ENCODE results near the gene EVC2.
A peak's percentile ranks its signal among the peaks of the same experiment; 100 is the strongest.

Gene EVC2

GRCh38 chr4:5664778-5665177 is 43.6 kb downstream of the EVC2 start:
- no peak overlapping the region for H2BK12ac ChIP-seq (ENCODE audit: low read length)
- no peaks in the 10 kb centered on the region for H3K4me1 ChIP-seq (ENCODE audit: control insufficient read depth in 2 of 2, insufficient read depth in 1 of 2, low read depth in 1 of 2, low read length in 2 of 2)
- H3K9ac ChIP-seq (ENCODE audit: low read depth, low read length, poor library complexity): peak overlapping the region; percentile 5
- DNase-seq (ENCODE audit: low spot score): no peak
- no peaks in the 10 kb centered on the region for H3K79me1 ChIP-seq (ENCODE audit: low read depth, low read length)
- no peak overlapping the region for H2BK15ac ChIP-seq (ENCODE audit: low read length)
- H2AK5ac ChIP-seq (ENCODE audit: low read depth, low read length): no peak overlapping the region
- 100% methylated on average over 4 of the region's 12 CpGs; no CpG with 5 or more reads in 1 of the 2 donors for WGBS, 2 donors (ENCODE audit: extremely low coverage in 2 of 2, insufficient read length in 2 of 2, insufficient replicate concordance in 1 of 2)
- no peak overlapping the region for H2BK120ac ChIP-seq (ENCODE audit: low read depth, low read length)
- H3K23ac ChIP-seq (ENCODE audit: low read depth, low read length, poor library complexity): peak overlapping the region; percentile 32
- no peak overlapping the region for H3K18ac ChIP-seq (ENCODE audit: low read length)
- peaks cover 0 to 4% (median 0%) of the 10 kb centered on the region in 3 experiments for H3K27me3 ChIP-seq (ENCODE audit: control insufficient read depth in 3 of 3, insufficient read depth in 3 of 3, low read depth in 1 of 3, low read length in 3 of 3)
- H3K4me3 ChIP-seq (ENCODE audit: low read length in 2 of 2): peak overlapping the region in 1 of 2 donors; percentile 23
- H3K14ac ChIP-seq (ENCODE audit: low read length): no peak overlapping the region
- H3K9me3 ChIP-seq (replicated peaks in 1 of 2; ENCODE audit: control insufficient read depth in 2 of 2, insufficient read depth in 1 of 2, low read depth in 1 of 2, low read length in 2 of 2): no peaks in the 10 kb centered on the region
- H3K4me2 ChIP-seq (ENCODE audit: insufficient read depth, low read length, poor library complexity, severe bottlenecking): no peak overlapping the region
- H4K91ac ChIP-seq (ENCODE audit: low read depth, low read length, poor library complexity): no peak overlapping the region
- H3K4ac ChIP-seq (ENCODE audit: low read length): no peak overlapping the region
- H4K8ac ChIP-seq (ENCODE audit: low read depth, low read length): no peak overlapping the region
- no peak overlapping the region for H2AFZ ChIP-seq (ENCODE audit: low read length)
- H3K36me3 ChIP-seq (replicated peaks in 1 of 2; ENCODE audit: control insufficient read depth in 2 of 2, insufficient read depth in 2 of 2, low read length in 2 of 2): peaks cover 0 to 6% of the 10 kb centered on the region in 2 donors
- H3K27ac ChIP-seq (replicated peaks; ENCODE audit: low read length): no peak overlapping the region
- no peak overlapping the region for H2BK5ac ChIP-seq (ENCODE audit: low read length)

DNA sequence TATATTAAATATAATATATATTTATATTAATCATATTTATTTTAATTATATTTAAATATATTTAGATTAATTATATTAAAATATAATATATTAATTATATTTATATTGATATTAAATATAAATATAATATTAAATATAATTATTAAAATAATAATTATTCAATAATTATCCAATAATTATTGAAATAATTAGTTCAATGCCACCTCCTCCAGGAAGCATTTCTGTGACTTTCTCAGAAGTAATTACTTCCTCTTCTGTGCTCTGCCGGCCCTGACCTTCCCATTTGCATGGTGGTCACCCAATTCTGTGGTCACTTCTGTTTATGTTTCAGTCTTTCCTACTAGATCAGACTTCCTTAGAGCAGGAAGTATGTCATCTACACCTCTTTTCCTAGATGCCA is 45.8 kb downstream of the EVC2 start:
- H3K4me1 ChIP-seq (ENCODE audit: control insufficient read depth in 2 of 2, insufficient read depth in 1 of 2, low read depth in 1 of 2, low read length in 2 of 2): no peaks in the 10 kb centered on the region
- H3K4me2 ChIP-seq (ENCODE audit: insufficient read depth, low read length, poor library complexity, severe bottlenecking): no peak overlapping the region
- no peak for DNase-seq (ENCODE audit: low spot score)
- no peak overlapping the region for H2BK120ac ChIP-seq (ENCODE audit: low read depth, low read length)
- H4K91ac ChIP-seq (ENCODE audit: low read depth, low read length, poor library complexity): no peak overlapping the region
- H3K4ac ChIP-seq (ENCODE audit: low read length): no peak overlapping the region
- no peak overlapping the region for H2BK5ac ChIP-seq (ENCODE audit: low read length)
- H3K14ac ChIP-seq (ENCODE audit: low read length): no peak overlapping the region
- H3K79me1 ChIP-seq (ENCODE audit: low read depth, low read length): no peaks in the 10 kb centered on the region
- H3K9ac ChIP-seq (ENCODE audit: low read depth, low read length, poor library complexity): no peak overlapping the region
- H2BK12ac ChIP-seq (ENCODE audit: low read length): no peak overlapping the region
- H3K18ac ChIP-seq (ENCODE audit: low read length): no peak overlapping the region
- H3K27ac ChIP-seq (replicated peaks; ENCODE audit: low read length): no peak overlapping the region
- H3K23ac ChIP-seq (ENCODE audit: low read depth, low read length, poor library complexity): no peak overlapping the region
- no peak overlapping the region for H2AFZ ChIP-seq (ENCODE audit: low read length)
- H2BK15ac ChIP-seq (ENCODE audit: low read length): no peak overlapping the region
- peaks cover 0 to 6% of the 10 kb centered on the region in 2 donors for H3K36me3 ChIP-seq (replicated peaks in 1 of 2; ENCODE audit: control insufficient read depth in 2 of 2, insufficient read depth in 2 of 2, low read length in 2 of 2)
- H3K4me3 ChIP-seq (ENCODE audit: low read length in 2 of 2): no peak overlapping the region
- H3K9me3 ChIP-seq (replicated peaks in 1 of 2; ENCODE audit: control insufficient read depth in 2 of 2, insufficient read depth in 1 of 2, low read depth in 1 of 2, low read length in 2 of 2): no peaks in the 10 kb centered on the region
- H2AK5ac ChIP-seq (ENCODE audit: low read depth, low read length): no peak overlapping the region
- peaks cover 0 to 4% (median 0%) of the 10 kb centered on the region in 3 experiments for H3K27me3 ChIP-seq (ENCODE audit: control insufficient read depth in 3 of 3, insufficient read depth in 3 of 3, low read depth in 1 of 3, low read length in 3 of 3)
- no peak overlapping the region for H4K8ac ChIP-seq (ENCODE audit: low read depth, low read length)
- no CpG with 5 or more reads among the region's 1 CpG for WGBS, 2 donors (ENCODE audit: extremely low coverage in 2 of 2, insufficient read length in 2 of 2, insufficient replicate concordance in 1 of 2)

DNA sequence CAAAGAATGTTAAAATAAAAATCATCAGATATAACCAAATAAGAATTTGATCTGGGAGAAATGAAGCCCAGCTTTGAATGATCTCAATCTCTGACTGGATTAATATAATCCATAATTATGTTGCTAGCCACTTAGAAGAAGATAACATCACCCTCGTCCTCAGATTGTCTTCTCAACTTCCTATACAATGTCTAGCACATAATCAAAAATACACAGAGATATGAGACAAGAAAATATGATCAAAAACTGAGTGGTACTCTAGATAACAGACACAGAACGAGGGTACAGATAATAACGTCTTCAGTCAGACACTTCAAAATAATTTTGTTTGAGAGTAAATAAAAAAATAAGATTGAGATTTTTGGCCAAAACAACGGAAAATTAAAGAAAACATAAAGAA is 47.1 kb downstream of the EVC2 start:
- Histone ChIP-seq H2BK15ac (ENCODE audit: low read length) (no peak overlapping the region), H2BK120ac (ENCODE audit: low read depth, low read length) (no peak overlapping the region), H4K8ac (ENCODE audit: low read depth, low read length) (no peak overlapping the region), H3K4me3 (ENCODE audit: low read length in 2 of 2) (no peak overlapping the region), H3K4me2 (ENCODE audit: insufficient read depth, low read length, poor library complexity, severe bottlenecking) (no peak overlapping the region), H2BK5ac (ENCODE audit: low read length) (no peak overlapping the region), H3K36me3 (replicated peaks in 1 of 2; ENCODE audit: control insufficient read depth in 2 of 2, insufficient read depth in 2 of 2, low read length in 2 of 2) (peaks cover 0 to 6% of the 10 kb centered on the region in 2 donors), H3K9ac (ENCODE audit: low read depth, low read length, poor library complexity) (no peak overlapping the region), H2AK5ac (ENCODE audit: low read depth, low read length) (no peak overlapping the region), H3K4ac (ENCODE audit: low read length) (no peak overlapping the region), H3K9me3 (replicated peaks in 1 of 2; ENCODE audit: control insufficient read depth in 2 of 2, insufficient read depth in 1 of 2, low read depth in 1 of 2, low read length in 2 of 2) (no peaks in the 10 kb centered on the region), H2BK12ac (ENCODE audit: low read length) (no peak overlapping the region), H3K79me1 (ENCODE audit: low read depth, low read length) (no peaks in the 10 kb centered on the region), H3K18ac (ENCODE audit: low read length) (no peak overlapping the region), H3K4me1 (ENCODE audit: control insufficient read depth in 2 of 2, insufficient read depth in 1 of 2, low read depth in 1 of 2, low read length in 2 of 2) (no peaks in the 10 kb centered on the region), H3K14ac (ENCODE audit: low read length) (no peak overlapping the region), H3K27ac (replicated peaks; ENCODE audit: low read length) (no peak overlapping the region), H3K27me3 (ENCODE audit: control insufficient read depth in 3 of 3, insufficient read depth in 3 of 3, low read depth in 1 of 3, low read length in 3 of 3) (peaks cover 0 to 4% (median 0%) of the 10 kb centered on the region in 3 experiments), H2AFZ (ENCODE audit: low read length) (no peak overlapping the region), H4K91ac (ENCODE audit: low read depth, low read length, poor library complexity) (no peak overlapping the region), H3K23ac (ENCODE audit: low read depth, low read length, poor library complexity) (no peak overlapping the region)
- no CpG with 5 or more reads among the region's 4 CpGs for WGBS, 2 donors (ENCODE audit: extremely low coverage in 2 of 2, insufficient read length in 2 of 2, insufficient replicate concordance in 1 of 2)
- DNase-seq (ENCODE audit: low spot score): no peak

GRCh38 chr4:5660185-5660584 is 48.2 kb downstream of the EVC2 start:
- no peak for DNase-seq (ENCODE audit: low spot score)
- Histone ChIP-seq H2BK15ac (ENCODE audit: low read length) (no peak overlapping the region), H3K36me3 (replicated peaks in 1 of 2; ENCODE audit: control insufficient read depth in 2 of 2, insufficient read depth in 2 of 2, low read length in 2 of 2) (peaks cover 0 to 4% of the 10 kb centered on the region in 2 donors), H3K4me3 (ENCODE audit: low read length in 2 of 2) (no peak overlapping the region), H3K9me3 (replicated peaks in 1 of 2; ENCODE audit: control insufficient read depth in 2 of 2, insufficient read depth in 1 of 2, low read depth in 1 of 2, low read length in 2 of 2) (no peaks in the 10 kb centered on the region), H4K8ac (ENCODE audit: low read depth, low read length) (no peak overlapping the region), H2BK120ac (ENCODE audit: low read depth, low read length) (no peak overlapping the region), H3K18ac (ENCODE audit: low read length) (no peak overlapping the region), H3K79me1 (ENCODE audit: low read depth, low read length) (no peaks in the 10 kb centered on the region), H3K14ac (ENCODE audit: low read length) (no peak overlapping the region), H2AK5ac (ENCODE audit: low read depth, low read length) (no peak overlapping the region), H2BK12ac (ENCODE audit: low read length) (no peak overlapping the region), H3K27ac (replicated peaks; ENCODE audit: low read length) (no peak overlapping the region), H3K23ac (ENCODE audit: low read depth, low read length, poor library complexity) (no peak overlapping the region), H3K4me2 (ENCODE audit: insufficient read depth, low read length, poor library complexity, severe bottlenecking) (no peak overlapping the region), H2AFZ (ENCODE audit: low read length) (no peak overlapping the region), H3K4me1 (ENCODE audit: control insufficient read depth in 2 of 2, insufficient read depth in 1 of 2, low read depth in 1 of 2, low read length in 2 of 2) (no peaks in the 10 kb centered on the region), H3K27me3 (ENCODE audit: control insufficient read depth in 3 of 3, insufficient read depth in 3 of 3, low read depth in 1 of 3, low read length in 3 of 3) (no peaks in the 10 kb centered on the region), H3K4ac (ENCODE audit: low read length) (no peak overlapping the region), H3K9ac (ENCODE audit: low read depth, low read length, poor library complexity) (no peak overlapping the region), H4K91ac (ENCODE audit: low read depth, low read length, poor library complexity) (no peak overlapping the region), H2BK5ac (ENCODE audit: low read length) (no peak overlapping the region)
- WGBS, 2 donors (ENCODE audit: extremely low coverage in 2 of 2, insufficient read length in 2 of 2, insufficient replicate concordance in 1 of 2): no CpG with 5 or more reads among the region's 1 CpG

All from neuronal stem cell (in vitro differentiated cells).